DLD1 (cell line): Measurements from ENCODE around the gene TMEM86A.

Experiments used
- in situ Hi-C: cut with HindIII; loops from 2 replicates; pipeline ENCODE4 v1.10.0; 2017; ENCODE audit warnings: low sequenced_read_pairs

The TMEM86A gene

GRCh38 chr11:18699848-18700261 lies 1.3 kb downstream of the TMEM86A start:
- in situ Hi-C loops = no loop called here

DNA sequence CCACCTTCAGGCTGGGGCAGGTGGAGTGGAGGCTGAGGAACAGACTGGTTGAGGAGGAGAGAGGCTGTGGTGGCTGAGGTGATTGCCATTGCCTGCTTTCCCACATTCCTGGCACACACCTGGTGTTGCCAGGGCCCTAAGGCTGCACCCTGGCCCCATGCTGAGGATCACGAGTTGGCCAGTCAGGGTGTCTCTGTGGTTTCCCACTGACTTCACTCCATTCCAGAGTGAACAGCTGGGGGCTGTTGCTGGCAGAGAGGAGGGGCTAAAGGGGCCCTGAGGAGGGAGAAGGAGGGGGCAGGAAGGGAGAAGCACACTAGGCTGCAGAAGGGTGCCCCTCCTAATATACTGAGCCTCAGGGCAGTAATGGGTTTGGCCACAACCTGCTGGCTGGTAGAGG lies 1.8 kb downstream of the TMEM86A start:
- in situ Hi-C loops = no loop called here

- in situ Hi-C loops = no loop called here
These were observed 2.3 kb downstream of the TMEM86A start for GRCh38 chr11:18700872-18701271.

DNA sequence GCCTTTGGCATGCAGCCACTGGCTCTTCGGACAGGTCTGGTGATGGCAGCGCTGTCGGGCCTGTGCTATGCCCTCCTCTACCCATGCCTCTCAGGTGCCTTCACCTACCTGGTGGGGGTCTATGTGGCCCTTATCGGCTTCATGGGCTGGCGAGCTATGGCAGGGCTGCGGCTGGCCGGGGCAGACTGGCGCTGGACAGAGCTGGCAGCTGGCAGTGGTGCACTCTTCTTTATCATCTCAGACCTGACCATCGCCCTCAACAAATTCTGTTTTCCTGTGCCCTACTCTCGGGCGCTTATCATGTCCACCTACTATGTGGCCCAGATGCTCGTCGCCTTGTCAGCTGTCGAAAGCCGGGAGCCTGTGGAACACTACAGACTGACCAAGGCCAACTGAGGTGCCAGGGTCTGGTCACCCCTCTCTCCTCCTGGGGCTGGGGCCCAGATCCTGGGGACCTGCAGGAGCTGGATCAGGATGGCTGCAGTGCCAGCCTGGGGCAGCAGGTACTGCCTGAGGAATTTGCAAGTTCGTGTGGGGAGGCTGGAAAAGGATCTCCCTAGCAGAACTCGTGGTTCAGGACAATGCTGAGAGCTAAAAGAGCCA lies 3.1 kb downstream of the TMEM86A start:
- in situ Hi-C loops = no loop called here

DNA sequence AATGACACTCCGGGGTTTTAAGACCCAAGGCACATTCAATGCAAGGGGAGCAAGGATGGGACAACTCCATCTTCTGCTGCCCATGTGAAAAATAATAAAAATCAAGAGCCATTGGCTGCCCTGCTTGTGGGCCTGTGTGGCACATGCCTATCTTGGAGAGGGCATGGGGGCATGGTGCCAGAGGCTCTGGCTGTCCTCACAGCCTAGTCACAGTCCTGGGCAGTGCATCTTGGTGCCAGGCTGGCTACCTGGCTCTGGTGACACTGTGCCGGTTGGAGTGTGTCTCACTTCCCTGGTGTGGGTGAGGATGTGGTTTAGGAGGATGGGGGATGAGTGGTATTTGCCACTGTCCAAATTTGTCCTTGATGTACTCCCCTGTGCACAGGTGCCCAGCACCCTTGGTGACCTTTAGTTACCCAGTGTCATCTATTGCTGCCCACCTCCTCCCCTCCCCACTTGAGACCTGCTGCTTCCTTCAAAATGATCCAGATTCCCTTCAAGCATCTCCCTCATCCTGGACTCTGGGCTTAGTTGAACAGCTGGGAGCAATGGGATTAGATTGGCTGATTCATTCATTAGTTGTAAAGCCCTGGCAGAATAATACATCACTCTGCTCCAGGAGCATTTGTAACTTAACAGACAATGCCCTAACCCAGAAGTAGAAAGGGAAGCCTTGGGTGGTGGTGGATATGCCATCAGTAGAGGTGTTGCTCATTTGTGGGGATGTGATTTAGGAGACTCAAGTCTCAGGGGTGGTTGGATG lies 4.6 kb downstream of the TMEM86A start:
- in situ Hi-C loops = no loop called here

GRCh38 chr11:18704045-18704645 lies 5.6 kb downstream of the TMEM86A start:
- in situ Hi-C loops = no loop called here

DNA sequence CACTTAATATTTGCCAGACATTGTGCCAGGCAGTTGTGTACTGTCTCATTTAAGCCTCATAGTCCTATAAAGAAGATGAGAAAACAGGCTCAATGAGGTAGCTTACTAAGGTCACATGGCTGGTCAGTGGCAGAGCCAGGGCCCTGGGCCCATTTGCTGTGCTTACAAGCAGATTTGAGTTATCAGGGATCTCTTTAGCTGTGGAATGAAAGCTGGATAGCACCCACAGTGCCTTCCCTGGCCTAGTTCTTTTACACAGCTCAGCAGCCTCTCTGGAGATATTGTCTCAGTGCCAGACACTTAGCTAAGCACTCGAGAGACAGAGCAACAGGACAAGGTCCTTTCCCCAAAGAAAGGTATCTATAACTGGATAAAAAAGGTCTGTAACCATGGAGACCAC lies 6.1 kb downstream of the TMEM86A start:
- in situ Hi-C loops = no loop called here

- in situ Hi-C loops = no loop called here
These were observed 7.2 kb downstream of the TMEM86A start for GRCh38 chr11:18705651-18706281.

- in situ Hi-C loops = no loop called here
These were observed 8.0 kb downstream of the TMEM86A start for GRCh38 chr11:18706330-18707243.

GRCh38 chr11:18707811-18708340 lies 9.3 kb downstream of the TMEM86A start:
- in situ Hi-C loops = no loop called here

DNA sequence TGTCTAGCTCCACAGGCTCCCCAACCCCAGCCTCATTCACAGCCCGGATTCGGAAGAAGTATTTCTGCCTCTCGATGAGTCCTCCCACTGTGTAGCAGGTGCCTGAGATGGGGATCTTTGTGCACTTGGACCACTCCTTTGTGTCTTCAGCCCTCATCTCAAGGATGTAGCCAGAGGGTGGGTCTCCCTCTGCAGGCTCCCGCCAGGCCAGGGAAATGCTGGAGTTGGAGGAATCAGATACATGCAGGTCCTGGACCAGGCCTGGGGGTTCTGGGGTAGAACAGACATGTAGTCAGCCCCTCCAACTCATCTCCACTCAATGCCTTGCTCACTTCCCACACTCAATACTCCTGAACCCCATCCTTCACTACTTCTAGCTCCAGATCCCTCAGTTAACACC lies 10.8 kb downstream of the TMEM86A start:
- in situ Hi-C loops = no loop called here

GRCh38 chr11:18710545-18710944 lies 12.0 kb downstream of the TMEM86A start:
- in situ Hi-C loops = no loop called here

GRCh38 chr11:18713646-18714442 lies 15.3 kb downstream of the TMEM86A start:
- in situ Hi-C loops = no loop called here

GRCh38 chr11:18714443-18714780 lies 15.8 kb downstream of the TMEM86A start:
- in situ Hi-C loops = no loop called here

GRCh38 chr11:18715476-18715875 lies 16.9 kb downstream of the TMEM86A start:
- in situ Hi-C loops = no loop called here

DNA sequence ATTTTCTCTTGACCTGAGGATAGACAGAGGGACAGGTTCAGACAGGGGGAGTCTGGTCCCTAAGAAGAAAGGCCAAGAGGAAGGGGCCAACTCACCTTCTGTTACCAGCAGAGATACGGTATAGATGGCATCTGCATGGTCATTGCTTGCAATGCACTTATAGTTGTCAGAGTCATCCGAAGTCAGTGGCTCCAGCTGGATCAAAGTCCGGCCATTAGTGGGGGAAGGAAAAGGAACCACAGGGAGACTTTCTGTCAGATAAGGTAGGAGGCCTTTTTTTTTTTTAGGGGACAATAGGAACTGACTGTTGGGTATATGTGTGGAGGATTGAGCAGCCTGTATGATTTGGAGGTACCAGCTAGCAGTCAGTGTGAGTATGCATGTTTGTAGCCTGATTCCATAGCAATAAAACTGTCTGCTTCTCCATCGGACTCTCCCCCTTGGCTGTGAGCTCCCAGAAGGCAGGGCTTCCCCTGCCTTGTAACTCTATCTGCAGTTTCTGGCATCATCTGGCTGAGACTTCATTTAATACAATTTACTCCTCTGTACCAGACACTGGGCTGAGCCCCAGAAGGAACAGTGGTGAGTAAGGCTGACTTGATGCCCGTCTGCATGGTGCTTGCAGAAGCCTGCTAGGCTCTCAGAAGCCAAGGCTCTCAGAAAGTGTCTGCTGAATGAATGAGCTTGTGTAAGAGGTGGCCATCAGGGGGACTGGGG lies 21.7 kb downstream of the TMEM86A start:
- in situ Hi-C loops = no loop called here

GRCh38 chr11:18720808-18721560 lies 22.4 kb downstream of the TMEM86A start:
- in situ Hi-C loops = no loop called here

DNA sequence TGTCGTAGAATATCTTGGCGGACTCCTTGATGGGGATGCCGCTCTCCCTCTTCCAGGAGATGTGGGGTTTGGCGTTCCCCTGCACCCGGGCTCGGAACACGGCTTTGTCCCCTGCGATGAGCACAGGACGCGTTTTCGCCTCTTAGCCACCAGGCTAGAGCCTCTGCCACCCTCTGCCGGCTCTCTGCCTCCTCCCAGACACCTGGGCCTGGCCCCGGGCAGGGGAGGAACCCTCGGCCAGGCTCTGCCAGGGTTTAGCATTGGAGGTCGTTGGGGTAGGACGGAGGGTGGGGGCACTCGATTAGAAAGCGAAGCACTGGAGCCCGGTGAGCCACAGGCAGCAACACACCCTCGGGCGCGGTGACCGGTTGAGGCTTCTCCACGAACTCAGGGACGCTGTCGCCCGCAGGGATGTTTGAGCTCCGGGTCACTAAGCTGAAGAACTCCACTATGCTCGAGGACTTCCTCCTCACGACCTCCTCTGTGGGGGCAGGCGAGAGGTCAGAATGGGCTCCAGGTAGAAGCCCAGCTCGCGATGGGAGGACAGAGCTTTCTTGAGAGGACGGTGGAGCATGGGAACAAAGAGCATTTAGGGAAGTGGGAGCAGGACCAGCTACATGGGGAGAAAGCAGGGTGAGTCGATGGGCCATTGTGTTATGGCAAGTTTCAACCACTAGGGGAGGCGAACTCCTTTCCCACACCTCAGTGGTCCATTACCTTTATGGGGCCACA lies 23.1 kb downstream of the TMEM86A start:
- in situ Hi-C loops = no loop called here
